ENCODE data around the gene C1S.

C1S gene

DNA sequence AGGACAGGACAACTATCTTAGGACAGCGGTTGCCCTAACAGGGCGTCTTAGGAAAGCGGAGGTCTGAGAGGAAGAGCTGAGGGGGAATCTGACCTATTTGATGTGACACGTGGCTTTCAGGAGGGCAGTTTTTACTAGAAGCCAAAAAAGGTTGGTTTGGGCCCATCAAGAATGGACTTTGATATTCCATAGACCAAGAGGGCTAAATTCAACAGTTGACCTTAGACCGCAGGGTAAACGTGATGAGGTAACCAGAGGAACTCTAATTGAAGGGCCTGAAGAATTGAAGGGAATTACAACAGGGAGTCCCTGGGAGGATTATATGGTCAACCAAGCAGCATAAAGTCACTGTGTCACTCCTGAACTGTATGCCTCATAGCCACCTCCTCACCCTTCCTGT, 11.5 kb downstream of the C1S start:
- TF ChIP-seq EP300 (IDR thresholded peaks at IDR 0.05; ENCODE audit: borderline replicate concordance): no peak
- TF ChIP-seq TCF12 (IDR thresholded peaks at IDR 0.05; ENCODE audit: low read depth): no peak
- no peak for TF ChIP-seq CREB1 (IDR thresholded peaks at IDR 0.05; ENCODE audit: low read depth)
- TF ChIP-seq FOXM1 (IDR thresholded peaks at IDR 0.05; ENCODE audit: borderline replicate concordance, low read depth): no peak
- TF ChIP-seq EGR1 (IDR thresholded peaks at IDR 0.05): no peak

DNA sequence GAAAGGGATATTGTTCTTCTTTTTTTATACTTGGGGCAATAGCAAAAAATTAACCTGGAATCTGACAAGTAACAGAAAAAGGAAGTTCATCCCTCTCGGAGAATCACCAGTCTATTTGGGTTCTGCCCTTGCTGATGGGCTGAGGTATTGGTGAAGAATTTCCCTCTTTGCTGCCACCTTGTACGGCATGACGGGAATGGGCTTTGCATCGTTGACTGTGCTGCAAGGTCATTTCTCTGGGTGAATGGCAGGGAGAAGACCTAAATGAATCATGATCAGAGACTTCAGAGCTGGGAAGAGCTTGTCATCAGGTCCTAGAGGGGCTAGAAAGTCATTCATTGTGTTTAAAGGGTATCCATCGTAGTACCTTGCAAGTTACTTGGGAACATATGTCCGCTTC, 12.0 kb downstream of the C1S start:
- TF ChIP-seq, protein P1, sequence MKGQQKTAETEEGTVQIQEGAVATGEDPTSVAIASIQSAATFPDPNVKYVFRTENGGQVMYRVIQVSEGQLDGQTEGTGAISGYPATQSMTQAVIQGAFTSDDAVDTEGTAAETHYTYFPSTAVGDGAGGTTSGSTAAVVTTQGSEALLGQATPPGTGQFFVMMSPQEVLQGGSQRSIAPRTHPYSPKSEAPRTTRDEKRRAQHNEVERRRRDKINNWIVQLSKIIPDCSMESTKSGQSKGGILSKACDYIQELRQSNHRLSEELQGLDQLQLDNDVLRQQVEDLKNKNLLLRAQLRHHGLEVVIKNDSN (IDR thresholded peaks at IDR 0.05): no peak
- TF ChIP-seq FOXM1 (IDR thresholded peaks at IDR 0.05; ENCODE audit: borderline replicate concordance, low read depth) (no peak), EP300 (IDR thresholded peaks at IDR 0.05; ENCODE audit: borderline replicate concordance) (no peak), TCF12 (IDR thresholded peaks at IDR 0.05; ENCODE audit: low read depth) (no peak), TAF1 (IDR thresholded peaks at IDR 0.05; ENCODE audit: low read depth) (no peak), CEBPB (IDR thresholded peaks at IDR 0.05) (no peak), MAX (IDR thresholded peaks at IDR 0.05) (no peak), TEAD4 (IDR thresholded peaks at IDR 0.05) (no peak), YY1 (IDR thresholded peaks at IDR 0.05; ENCODE audit: low read depth) (no peak), NFIC (IDR thresholded peaks at IDR 0.05) (no peak)

- TF ChIP-seq FOXM1 (IDR thresholded peaks at IDR 0.05; ENCODE audit: borderline replicate concordance, low read depth) (no peak), TAF1 (IDR thresholded peaks at IDR 0.05; ENCODE audit: low read depth) (no peak), YY1 (IDR thresholded peaks at IDR 0.05; ENCODE audit: low read depth) (no peak), RAD21 (IDR thresholded peaks at IDR 0.05; ENCODE audit: low read depth) (no peak), CREB1 (IDR thresholded peaks at IDR 0.05; ENCODE audit: low read depth) (no peak), EP300 (IDR thresholded peaks at IDR 0.05; ENCODE audit: borderline replicate concordance) (no peak), NFIC (IDR thresholded peaks at IDR 0.05) (no peak), REST (IDR thresholded peaks at IDR 0.05; ENCODE audit: low read depth) (no peak), CEBPB (IDR thresholded peaks at IDR 0.05) (no peak), ZBTB7A (IDR thresholded peaks at IDR 0.05; ENCODE audit: low read depth) (no peak), EGR1 (IDR thresholded peaks at IDR 0.05) (no peak), TCF12 (IDR thresholded peaks at IDR 0.05; ENCODE audit: low read depth) (no peak), MAX (IDR thresholded peaks at IDR 0.05) (no peak), TEAD4 (IDR thresholded peaks at IDR 0.05) (no peak)
- TF ChIP-seq, protein P1 (IDR thresholded peaks at IDR 0.05): no peak
Measured at GRCh38 chr12:7073946-7074345, 13.4 kb downstream of the C1S start.

DNA sequence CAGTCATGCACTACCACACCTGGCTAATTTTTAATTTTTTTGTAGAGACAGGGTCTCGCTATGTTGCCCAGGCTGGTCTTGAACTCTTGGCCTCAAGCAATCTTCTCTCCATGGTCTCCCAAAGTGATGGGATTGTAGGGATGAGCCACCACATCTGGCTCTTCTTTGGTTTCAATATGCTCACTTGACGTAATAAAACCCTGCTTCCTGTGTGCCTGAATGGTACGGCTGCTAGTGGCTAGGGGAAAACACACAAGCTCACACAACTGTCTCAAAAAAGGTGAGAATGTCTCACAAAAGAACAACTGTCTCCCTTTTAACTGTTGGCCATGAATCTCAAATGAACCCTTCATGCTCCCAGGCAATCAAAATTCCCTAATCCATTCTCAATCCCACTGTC, 15.0 kb downstream of the C1S start:
- TF ChIP-seq CREB1 (IDR thresholded peaks at IDR 0.05; ENCODE audit: low read depth): no peak
- no peak for TF ChIP-seq NFIC (IDR thresholded peaks at IDR 0.05)
- TF ChIP-seq MAX (IDR thresholded peaks at IDR 0.05): no peak
- no peak for TF ChIP-seq TCF12 (IDR thresholded peaks at IDR 0.05; ENCODE audit: low read depth)
- no peak for TF ChIP-seq EGR1 (IDR thresholded peaks at IDR 0.05)

DNA sequence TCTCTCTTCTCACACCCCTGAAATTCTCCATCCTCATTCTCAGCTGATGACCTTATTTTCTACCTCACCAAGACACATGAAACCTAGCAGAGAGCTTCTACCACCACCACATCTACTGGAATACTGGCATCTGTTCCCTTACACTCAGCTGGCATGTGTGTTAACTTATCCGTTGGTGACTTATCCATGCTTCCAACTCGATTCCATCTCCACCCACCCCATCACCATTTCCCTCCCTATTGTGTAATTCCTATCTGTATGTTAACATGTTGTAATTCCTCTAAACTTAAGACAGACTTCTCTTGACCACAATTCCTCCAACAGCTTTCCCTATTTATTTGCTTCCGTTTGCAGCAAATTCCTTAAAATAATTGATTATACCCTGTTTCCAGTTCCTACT, 15.4 kb downstream of the C1S start:
- TF ChIP-seq, protein P1 (IDR thresholded peaks at IDR 0.05): no peak
- TF ChIP-seq NFIC (IDR thresholded peaks at IDR 0.05): no peak
- no peak for TF ChIP-seq MAX (IDR thresholded peaks at IDR 0.05)
- TF ChIP-seq TCF12 (IDR thresholded peaks at IDR 0.05; ENCODE audit: low read depth): no peak
- no peak for TF ChIP-seq REST (IDR thresholded peaks at IDR 0.05; ENCODE audit: low read depth)
- no peak for TF ChIP-seq TEAD4 (IDR thresholded peaks at IDR 0.05)

- TF ChIP-seq YY1 (IDR thresholded peaks at IDR 0.05; ENCODE audit: low read depth) (no peak), CEBPB (IDR thresholded peaks at IDR 0.05) (no peak), TAF1 (IDR thresholded peaks at IDR 0.05; ENCODE audit: low read depth) (no peak)
Measured at GRCh38 chr12:7076493-7076892, 16.0 kb downstream of the C1S start.
